G401.6 (cell line): Measurements from ENCODE around the gene UGDH.
"Not testable (repeated sequence)": the region's sequence is repeated elsewhere in the genome, so short reads cannot be mapped to it uniquely, and the experiment has no call there.

Experiments used
- FAIRE-seq: peaks from 2 replicates; lab custom pipeline; 2012; peaks lifted over from hg19 to GRCh38; lab: Jason Lieb, UNC

Gene UGDH

DNA sequence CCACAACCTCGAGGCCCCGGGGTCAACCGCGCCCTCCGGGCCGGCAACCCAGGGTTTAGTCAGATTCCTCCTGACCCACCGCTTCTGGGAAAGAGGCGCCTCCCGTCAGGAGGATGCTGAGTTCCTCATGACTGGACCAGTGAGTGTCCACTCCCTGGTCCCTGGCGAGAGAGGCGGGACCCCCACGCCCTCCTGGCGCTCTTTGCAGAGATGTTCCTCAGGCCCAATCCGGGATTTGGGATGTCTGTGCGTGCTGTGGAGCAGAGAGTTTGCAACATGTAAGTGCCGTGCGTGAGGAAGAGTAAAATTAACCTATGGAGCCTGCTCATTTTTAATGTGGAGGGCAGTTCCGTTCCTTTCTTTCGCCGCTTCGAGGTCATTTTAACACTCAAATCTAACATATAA is 824 bp upstream of the UGDH start:
- no peak for FAIRE-seq

DNA sequence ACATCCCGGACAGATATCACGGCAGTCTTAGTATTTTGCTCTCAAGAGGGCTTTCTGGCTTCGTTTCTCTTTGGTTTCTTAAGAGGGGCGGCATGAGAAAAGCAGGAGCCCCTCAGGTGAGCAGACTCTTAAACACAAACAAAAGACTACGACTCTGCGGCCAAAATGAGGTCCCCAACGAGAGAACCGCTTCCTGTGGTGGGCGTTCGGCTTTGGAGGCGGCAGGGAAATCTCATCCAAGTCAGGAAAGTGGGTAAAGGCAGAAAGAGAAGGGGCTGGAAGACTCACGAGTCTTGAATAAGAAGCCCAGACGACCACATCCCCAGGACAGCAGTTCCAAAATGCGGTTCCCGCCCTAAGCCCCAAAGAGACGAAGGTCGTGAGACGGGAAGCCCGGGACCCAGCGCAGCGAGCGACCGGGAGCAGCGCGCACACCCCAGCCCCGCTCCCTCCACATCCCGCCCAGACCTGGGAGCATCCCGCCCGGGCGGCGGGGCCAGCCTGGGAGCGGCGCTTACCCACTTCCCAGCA is 409 bp downstream of the UGDH start:
- FAIRE-seq = no peak

DNA sequence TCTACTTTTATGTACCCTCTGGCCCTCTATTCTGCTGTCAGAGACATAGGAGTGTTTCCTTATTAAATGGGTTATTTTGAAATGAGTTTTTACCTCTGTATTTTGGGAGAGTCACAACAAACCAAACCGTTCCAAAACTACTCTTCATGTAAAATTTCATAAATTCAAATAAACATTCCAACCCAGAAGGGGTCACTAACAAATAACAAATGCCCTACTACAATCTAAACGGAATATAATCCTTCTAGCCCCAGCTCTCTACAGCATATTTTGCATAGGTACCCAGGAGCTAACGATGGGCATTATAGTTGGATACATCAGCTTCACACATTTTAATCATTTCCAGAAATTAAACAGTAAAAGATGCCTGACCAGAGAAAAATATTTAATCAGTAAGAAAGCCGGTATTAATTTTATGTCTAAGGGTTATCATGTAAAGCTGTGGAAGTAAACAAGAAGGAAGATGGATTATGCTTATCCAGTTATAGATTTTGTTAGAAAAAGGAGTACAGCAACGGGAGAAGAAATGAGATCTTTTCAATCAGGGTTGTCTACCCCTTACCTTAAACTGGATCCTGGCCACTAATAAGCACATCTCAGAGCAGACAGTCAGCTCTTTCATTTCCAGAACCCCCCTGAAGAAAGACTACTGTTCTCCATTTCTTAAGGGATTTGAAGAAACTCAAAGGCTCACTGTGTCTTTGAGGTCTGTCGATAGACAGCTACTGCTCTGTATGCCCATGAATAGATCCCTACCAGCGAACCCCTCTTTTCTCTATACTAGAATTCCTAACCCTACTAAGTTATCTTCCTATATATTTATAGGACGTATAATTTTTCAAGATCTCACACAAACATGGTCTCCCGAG is 1.2 kb downstream of the UGDH start:
- no peak for FAIRE-seq

DNA sequence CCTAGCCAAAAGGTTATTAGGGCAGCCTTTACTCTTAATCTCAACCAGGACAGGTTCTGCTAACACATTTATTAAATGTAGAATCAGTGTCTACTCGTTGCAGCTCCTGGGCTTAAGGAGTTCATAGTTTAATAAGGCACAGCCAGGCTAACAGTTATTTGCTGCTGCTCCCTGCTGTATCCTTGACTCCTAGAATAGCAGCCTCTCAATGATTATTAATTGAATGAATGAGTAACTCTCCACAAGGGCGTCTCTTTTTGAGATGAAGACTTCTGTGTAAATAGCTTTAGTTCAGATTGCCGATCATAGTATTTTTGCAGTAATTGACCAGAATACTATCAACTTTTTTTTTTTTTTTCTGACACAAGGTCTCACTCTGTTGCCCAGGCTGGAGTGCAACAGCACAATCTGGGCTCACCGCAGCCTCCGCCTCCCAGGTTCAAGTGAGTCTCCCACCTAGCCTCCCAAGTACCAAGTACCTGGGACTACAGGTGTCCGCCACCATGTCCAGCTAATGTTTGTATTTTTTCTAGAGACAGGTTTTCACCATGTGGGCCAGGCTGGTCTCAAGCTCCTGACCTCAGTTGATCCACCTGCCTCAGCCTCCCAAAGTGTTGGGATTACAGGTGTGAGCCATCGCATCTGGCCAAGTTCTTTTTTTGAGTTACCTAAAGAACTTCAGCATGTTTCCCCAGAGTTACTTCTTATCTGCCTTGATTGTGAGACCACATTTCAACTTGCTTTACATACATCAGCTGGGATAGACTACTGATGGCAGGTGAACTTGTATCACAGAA is 2.9 kb downstream of the UGDH start:
- no peak for FAIRE-seq

DNA sequence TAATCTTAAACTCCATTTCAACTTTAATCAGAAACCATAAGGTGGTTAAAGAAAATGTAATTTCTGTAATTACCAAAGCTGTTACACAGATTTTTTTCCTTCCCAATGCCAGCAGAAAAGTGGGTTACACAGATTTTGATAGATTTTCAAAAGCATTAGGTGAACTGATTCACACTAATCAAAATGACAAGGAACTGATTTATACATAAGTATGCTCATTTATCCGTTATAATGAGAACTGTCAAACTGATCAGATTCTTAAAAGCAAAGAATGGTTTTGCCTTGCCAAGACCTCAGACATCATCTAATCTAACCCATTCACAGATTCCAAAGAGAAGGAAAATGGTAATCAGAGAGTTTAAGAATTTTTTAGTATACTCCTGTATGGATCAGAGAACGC is 5.2 kb downstream of the UGDH start:
- FAIRE-seq = no peak

DNA sequence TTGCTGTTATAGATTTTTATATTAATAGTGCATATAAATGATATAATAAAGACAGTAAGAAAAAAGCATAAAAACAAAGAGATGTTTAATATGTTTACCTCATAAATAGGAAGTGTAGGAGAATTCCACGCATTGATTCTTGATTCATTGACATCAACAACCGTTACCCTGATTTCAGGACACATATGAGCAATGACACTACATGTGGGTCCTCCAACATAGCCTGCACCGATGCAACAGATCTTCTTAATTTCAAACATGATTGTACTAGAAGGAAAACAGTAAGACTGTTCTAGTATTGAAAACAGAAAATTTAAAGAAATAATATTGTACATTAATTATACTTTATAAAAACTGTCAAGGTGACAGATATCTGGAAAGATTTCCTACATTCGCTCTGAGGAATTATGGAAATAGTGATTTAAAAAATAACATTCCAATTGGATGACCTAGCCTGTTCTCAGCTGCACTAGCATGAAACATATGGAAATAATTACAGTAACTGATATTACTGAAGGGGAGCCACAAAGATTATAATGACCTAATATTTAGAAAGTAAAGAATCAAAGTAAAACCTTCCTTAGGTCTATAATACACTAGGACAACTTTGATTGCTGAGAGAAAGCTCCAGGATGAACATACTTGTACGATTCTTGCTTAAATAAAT is 5.9 kb downstream of the UGDH start:
- no peak for FAIRE-seq

DNA sequence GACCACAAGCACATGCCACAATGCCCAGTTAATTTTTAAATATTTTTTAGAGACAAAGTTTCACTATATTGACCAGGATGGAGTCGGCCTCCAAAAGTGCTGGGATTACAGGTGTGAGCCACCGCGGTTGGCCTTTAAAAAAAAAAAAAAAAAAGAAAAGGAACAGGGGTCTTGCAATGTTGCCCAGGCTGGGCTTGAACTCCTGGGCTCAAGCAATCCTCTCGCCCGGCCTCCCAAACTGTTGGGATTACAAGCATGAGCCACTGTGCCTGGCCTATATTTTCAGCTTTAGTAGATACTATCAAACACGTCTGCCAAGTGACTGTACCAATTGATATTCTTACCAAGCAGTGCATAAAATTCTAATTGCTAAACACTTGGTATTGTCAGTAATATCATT is 8.8 kb downstream of the UGDH start:
- FAIRE-seq = no peak

DNA sequence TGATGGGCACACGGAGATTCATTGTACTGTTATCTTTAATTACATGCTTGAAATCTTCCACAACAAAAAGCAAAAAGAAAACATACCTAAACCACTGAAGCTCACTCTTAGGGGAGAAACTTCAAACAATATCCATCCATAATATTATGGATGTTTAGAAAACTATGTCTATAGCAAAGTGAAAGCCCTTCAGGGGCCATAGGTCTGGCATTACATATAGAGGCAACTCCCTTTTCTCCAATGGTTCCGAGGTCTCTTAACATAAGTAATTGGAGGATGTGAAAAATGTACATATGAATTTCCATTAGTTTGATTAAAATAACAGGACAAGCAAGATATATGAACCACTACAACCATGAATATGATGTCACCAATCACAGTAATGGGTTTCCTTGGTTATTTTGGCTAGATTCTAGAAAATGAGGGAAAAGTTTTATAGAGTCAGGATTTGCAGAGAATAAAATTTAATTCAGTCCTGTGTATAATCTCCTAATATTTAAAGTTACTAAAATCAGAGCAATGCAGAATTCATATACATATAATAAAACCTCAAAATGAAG is 10.8 kb downstream of the UGDH start:
- FAIRE-seq = no peak

DNA sequence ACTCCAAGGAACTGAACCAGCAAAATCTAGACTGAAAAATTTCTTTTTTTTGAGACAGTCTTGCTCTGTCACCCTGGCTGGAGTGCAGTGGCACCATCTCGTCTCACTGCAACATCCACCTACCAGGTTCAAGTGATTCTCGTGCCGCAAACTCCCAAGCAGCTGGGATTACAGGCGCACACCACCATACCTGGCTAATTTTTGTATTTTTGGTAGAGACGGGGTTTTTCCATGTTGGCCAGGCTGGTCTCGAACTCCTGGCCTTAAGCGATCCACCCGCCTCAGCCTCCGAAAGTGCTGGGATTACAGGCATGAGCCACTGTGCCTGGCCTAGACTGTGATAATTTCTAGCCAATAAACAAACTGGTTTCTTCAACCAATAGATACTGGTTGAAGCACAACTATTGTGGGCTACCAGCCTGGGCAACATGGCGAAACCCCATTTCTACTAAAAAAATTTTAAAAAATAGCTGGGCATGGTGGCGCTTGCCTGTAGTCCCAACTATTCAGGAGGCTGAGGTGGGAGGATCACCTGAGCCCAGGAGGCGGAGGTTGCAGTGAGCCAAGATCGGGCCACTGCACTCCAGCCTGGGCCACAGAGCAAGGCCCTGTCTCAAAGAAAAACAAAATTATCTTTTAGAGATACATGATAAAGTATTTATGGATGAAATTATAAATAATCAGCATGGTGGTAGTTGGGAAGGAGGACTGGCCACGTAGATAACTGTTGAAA is 11.4 kb downstream of the UGDH start:
- FAIRE-seq = not testable (repeated sequence)

DNA sequence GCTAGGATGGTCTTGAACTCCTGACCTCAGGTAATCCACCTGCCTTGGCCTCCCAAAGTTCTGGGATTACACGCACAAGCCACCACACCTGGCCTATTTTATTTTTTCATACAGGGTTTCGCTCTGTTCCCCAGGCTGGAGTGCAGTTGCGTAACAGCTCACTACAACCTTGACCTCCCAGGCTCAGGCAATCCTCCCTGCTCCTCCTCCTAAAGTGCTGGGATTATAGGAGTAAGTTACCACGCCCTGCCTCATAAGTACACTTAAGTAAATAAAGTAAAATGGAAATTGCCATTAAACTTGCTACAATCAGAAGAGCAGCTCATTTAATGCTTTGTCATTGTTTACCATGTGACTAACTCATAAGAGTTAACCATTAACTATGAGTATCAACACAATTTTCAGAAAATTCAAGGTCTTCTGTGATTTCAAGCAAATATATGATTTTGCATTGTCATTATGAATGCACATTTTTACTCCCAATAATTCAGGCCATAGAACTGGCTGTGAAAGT is 12.3 kb downstream of the UGDH start:
- FAIRE-seq = no peak

DNA sequence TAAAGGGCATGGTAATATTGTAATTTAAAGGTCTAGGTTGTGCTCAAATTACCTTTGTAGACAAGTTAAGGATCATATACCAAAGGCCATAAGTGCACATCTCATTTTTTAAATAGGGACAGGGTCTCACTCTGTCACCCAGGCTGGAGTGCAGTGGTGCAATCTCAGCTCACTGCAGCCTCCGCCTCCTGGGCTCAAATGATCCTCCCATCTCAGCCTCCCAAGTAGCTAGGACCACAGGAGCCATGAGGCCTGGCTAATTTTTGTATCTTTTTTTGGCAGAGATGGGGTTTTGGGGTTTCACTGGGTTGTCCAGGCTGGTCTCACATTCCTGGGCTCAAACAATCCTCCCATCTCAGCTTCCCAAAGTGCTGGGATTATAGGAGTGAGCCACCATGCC is 13.0 kb downstream of the UGDH start:
- FAIRE-seq = not testable (repeated sequence)

DNA sequence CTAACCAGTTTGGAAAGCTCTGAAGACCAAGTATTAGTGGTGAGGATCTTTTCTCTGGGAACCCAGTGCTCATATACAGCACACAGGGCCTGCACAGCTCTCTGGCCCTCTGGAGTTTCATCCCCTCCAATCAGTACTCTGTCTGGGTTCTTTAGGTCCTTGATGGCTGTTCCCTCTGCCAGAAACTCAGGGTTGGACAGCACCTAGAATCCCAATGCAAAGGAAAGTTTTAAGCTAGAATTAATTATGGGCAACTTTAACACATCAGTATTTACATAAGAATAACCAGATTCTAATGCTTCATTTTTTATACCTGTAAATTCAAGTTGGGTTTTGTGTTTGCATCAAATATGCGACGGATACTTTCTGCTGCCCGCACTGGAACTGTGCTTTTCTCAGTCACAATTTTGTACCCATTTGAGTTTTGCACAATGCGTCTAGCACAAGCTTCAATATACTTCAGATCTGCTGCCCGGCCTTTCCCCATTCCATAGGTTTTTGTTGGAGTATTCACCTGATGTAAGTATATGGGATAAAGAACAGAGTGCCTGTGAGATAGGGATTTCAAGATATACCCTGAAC is 16.8 kb downstream of the UGDH start:
- FAIRE-seq = no peak

DNA sequence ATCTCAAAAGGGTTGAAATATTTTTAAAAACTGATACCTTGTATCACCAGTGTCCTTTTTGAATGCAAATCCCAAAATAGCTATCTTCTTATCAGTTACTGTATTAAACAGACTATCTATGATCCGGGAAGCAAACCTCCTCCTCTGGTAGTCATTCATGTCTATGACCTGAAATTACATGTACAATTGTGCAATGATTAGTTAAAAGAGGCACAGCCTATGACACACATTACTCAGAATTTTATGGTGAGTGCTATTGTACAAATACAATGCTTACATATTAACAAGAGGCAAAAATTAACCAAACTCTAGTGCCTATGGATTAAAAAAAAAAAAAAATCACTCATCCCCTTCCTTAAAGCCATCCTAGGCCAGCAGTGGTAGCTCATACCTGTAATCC is 21.7 kb downstream of the UGDH start:
- no peak for FAIRE-seq

DNA sequence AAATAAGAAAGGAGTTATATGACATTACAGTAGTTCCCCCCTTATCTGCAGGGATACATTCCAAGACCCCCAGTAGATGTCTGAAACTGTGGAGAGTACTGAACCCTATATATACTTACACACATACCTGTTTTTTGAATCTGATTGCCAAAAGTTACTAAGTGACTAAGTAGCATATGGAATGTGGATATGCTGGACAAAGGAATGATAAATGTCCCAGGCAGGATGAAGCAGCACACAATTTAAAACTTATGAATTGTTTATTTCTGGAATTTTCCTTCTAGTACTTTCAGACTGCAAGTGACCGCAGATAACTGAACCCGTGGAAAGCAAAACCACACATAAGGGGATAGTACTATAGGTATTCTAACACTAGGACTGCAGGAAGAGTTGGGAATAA is 22.7 kb downstream of the UGDH start:
- FAIRE-seq = no peak

DNA sequence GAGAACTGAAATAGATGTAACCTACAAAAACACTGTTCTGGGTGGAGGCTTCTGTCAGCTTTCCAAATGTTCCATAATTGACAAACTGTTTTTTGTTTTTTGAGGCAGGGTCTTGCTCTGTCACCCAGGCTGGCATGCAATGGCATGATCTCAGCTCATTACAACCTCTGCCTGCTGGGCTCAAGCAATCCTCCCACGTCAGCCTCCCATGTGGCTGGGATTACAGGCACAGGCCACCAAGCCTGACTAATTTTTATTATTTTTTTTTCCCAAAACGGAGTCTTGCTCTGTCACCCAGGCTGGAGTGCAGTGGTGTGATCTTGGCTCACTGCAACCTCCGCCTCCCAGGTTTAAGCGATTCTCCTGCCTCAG is 24.6 kb downstream of the UGDH start:
- FAIRE-seq = not testable (repeated sequence)

DNA sequence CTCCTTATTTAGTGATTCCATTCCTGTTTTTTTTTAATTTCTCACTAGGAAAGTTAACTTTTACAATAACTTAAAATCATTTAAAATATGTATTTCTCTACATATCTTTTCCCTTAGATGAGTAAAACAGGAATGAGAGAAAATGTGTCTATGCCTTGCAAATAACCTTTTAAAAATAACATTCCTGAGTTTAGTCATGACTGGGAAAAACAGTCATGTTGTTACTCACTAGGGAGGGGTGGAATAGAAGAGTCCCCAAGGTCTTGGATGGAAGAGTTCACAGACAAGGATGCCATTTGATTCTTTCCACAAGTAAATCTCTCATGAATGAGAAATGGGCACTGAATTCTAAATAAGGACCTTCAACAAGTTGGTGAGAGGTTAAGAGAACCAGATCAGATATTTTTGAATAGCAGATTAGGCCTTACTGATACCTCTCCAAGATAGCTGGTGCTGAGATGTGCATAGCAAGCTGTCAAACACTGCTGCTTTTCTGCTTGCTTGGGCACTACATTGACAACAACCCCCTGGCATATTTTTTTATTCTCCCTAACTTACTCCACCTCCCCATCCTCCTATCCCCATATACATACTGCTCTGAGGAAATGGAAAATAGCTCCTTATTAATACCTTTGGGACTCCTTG is 25.1 kb downstream of the UGDH start:
- FAIRE-seq = no peak

DNA sequence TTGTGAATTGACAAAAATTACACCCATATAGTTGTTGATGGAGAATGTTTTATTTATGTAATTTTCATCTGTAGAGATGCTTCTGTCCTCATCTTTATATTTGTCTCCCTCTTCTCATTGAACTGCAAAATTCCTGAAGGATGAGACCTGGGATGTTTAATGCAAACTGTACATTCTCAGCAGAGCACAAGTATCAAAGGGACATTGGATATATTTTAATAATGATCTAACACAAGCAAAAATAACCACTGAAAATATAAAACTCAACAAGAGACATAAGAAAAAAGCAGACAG is 28.6 kb downstream of the UGDH start:
- FAIRE-seq = no peak

DNA sequence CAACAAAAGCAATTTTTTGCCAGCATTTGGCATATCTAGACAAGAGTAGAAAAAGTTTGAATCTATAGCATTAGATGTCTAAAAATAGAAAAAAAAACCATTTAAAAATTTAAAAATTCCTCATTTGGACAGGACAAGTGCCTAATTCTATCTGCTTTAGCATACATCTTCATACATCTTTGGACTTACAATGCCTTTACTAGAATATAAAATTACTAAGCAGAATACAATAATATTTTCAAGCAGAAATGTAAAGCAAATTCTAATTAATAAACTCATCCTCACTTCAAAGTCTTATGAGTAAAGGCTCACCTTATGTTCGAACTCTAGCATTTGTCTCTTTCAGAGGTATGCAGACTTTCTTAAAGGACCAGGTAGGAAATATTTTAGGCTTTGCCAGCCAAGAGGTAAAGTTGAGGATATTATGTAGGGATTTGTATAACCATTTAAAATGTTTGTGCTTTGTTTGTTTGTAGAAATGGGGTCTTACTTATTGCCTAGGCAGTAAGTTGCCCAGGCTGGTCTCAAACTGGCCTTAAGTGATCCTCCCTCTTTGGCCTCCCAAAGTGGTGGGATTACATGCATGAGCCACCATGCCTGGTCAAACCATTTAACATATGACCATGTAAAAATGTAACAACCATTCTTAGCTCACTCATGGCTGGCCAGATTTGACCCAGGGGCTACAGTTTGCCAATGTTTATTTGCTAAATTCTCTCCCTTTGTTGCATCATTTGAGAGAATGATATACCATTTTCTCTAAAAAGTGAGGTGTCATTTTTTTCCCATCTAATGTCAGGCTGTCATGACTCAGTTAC is 29.1 kb downstream of the UGDH start:
- FAIRE-seq = no peak

DNA sequence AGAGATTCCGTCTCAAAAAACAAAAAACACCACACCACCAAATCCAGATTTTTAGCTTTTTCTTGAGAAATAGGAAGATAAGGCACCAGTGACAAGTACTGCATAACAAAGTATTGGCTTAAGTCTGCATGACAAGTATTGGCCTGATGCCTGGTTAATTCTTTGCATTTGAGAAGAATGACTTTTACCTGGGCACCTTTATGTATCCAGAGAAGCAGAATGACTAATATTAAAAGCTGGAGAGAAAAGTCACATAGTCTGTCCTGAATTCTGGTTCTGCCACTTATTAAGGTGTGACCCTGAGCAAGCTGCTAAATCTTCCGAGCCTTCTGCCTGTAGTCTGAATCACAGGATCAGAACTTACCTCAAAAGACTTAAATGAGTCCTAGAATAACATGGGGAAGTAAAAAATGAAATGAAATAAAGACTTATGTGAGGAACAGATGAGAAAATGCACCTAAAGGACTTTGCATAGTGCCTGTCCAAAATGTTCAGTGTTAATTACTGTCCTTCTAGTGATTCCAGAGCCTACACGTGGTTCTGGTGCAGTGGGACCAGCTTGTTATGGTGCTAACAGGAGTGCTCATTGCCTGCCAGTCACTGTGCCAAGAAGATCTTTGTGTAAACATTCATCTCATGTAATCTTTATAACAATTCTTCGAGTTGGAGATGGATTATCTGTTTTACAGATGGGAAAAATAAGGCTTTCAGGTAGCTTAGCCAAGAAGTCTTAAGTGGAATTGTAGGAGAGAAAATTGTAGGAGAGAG is 31.6 kb downstream of the UGDH start:
- FAIRE-seq = no peak
